HG03521 (cell line): ENCODE measurements around the gene CEP57L1.
"Not testable (repeated sequence)": the region's sequence is repeated elsewhere in the genome, so short reads cannot be mapped to it uniquely, and the experiment has no call there.

Source experiments
- ATAC-seq: cut with Tn5 transposase; IDR thresholded peaks from one replicate; pipeline ENCODE4 v1.9.1; 2021; ENCODE audit warnings: mild to moderate bottlenecking, moderate library complexity; ENCODE audit not compliant: unreplicated experiment

Gene CEP57L1

DNA sequence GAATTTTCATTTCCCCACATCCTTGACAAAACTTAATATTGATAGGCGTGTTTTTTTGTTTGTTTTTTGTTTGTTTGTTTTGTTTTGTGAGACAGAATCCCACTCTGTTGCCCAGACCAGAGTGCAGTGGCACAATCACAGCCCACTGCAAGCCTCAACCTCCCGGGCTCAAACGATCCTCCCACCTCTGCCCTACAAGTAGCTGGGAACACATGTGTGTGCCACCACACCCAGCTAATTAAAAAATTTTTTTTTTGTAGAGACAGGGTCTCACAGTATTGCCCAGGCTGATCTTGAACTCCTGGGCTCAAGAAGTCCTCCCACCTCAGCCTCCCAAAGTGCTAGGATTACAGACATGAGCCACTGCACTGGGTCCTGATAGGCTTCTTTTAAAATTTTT lies 9.2 kb downstream of the CEP57L1 start:
- ATAC-seq = no peak

DNA sequence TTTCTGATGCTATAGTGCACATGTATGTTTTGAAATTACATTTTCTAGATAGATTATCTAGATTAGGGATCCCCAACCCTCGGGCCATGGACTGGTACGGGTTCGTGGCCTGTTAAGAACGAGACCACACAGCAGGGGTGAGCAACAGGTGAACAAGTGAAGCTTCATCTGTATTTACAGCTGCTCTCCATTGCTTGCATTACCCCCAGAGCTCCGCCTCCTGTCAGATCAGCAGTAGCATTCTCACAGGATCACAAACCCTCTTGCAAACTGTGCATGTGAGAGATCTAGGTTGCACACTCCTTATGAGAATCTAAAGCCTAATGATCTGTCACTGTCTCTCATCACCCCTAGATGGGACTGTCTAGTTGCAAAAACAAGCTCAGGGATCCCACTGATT lies 10.4 kb downstream of the CEP57L1 start:
- no peak for ATAC-seq

DNA sequence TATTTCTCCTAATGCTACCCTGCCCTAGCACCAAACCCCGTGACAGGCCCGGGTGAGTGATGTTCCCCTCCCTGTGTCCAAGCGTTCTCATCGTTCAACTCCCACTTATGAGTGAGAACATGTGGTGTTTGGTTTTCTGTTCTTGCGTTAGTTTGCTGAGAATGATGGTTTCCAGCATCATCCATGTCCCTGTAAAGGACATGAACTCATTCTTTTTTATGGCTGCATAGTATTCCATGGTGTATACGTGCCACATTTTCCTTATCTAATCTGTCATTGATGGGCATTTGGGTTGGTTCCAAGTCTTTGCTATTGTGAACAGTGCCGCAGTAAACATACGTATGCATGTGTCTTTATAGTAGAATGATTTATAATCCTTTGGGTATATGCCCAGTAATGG lies 14.4 kb downstream of the CEP57L1 start:
- not testable (repeated sequence) for ATAC-seq

DNA sequence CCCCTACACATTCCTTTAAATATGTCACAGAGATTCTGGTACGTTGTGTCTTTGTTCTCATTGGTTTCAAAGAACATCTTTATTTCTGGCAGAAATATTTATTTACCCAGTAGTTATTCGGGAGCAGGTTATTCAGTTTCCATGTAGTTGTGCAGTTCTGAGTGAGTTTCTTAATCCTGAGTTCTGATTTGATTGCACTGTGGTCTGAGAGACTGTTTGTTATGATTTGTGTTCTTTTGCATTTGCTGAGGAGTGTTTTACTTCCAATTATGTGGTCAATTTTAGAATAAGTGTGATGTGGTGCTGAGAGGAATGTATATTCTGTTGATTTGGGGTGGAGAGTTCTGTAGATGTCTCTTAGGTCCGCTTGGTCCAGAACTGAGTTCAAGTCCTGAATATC lies 17.4 kb downstream of the CEP57L1 start:
- ATAC-seq = not testable (repeated sequence)

DNA sequence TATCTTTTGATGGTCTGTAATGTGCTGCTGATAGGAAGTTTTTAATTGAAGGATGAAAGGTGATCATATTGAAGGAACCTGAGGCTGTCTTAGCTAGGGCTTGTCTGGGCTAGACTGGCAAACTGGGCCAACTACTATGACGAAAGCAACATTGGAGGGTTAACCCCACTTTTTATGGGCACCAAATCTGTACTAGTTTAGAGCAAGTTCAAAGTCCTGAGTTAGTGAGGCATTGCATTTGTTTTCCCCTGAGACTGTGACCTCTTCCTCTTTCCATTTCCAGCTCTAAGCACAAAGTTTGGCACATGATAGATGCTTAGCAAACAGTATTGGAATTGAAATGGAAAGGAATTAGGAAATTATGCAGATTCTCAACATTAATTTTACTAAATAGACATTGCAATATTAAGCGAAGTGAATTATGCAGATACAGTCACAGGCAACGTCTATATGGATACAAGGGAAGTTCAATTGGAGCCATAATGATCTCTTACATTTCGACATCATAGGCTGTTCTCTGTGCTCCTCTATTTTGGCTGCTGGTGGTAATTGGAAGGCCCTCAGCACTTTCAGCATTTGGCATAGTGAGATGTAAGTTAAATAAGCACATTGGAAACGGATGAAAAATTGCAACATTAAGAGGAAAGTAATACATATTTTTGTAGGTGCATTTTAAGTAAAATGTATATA lies 22.2 kb downstream of the CEP57L1 start:
- no peak for ATAC-seq

DNA sequence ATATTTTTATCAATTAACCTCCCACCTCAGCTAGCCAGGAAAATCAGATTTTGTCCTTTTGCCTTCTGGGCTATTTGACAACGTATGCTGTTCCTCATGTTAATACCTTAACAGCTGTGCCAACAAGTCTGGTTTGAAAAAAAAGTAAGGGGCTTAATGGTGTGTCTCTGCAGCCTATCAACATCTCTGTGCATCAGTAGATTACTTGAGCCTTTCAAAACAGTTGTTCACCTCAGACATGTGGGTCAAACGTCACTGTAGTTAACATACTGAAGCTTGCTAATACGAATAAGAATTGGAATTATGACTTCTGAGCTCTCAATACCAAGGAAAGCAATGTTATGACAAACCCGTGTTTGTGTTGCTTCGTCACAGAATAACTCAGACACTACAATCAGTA lies 23.0 kb downstream of the CEP57L1 start:
- no peak for ATAC-seq

DNA sequence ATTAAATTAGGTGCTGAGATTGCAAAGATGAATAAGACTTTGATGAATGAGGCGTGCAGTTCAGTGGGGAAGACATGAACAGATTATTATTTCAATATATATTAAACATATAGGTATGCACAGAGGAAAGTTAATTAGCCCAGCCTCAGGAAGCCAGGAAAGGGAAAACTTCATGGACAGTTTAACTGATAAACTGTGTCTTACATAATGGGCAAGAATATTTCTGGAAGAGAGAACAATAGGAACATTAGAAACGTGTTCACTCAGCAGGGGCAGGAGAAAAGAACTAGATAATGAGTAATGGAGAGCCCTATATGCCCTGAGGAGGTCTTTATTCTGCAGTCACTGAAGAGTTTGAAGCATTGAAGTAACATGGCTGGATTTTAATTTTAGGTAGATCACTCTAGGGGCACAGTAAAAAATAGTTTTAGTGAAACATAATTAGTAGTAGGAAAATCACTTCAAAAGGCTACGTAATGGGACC lies 23.6 kb downstream of the CEP57L1 start:
- no peak for ATAC-seq

DNA sequence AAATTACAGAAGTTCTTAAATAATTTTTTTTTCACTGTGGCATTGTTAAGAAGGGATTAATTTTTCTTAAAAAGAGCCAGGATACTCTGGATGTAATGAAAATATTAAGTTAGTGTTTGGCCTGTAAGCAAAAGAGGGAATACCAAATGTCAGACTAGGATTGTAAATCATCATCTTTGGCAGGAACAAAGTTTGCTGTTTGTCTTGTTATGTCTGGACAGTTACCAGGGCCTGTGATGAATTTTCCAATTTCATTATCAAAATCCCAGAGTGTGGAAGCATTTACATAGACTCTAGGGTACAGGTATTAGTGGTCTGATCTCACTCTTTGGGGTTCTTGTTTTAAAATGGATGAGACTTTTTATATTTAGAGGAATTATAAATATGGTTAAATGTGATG lies 26.1 kb downstream of the CEP57L1 start:
- ATAC-seq = no peak

DNA sequence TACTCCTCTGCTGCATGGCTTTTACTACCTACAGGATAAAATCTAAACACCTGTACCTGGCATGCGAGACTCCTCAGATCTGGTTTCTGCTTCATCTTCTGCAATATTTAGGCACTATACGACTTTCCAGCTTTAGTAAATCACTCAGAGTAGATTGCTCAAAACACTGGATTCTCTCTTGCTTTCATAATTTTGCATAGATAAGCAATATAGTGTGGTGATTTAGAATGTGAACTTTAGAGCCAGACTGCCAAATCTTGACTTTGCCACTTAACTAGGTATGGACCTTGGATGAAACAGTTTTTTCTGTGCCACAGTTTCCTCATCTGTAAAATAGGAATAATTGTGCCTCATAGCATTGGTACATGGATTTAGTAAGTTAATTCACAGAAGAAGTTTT lies 28.9 kb downstream of the CEP57L1 start:
- ATAC-seq = no peak

DNA sequence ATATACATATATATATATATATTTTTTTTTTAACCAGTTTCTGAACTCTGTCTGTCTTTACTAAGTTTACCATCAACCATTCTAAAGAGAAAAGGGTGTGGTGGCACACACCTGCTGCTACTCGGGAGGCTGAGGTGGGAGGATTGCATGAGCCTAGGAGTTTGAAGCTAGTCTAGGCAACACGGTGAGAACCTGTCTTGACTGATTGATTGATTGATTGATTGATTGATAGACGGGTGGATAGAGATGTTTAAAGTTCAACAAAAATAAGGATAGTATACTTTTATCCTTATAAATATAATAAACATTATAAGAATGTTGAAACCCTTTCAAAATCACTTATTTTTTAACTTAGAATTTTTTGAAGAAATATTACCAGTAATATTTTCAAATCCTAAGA lies 30.2 kb downstream of the CEP57L1 start:
- no peak for ATAC-seq

DNA sequence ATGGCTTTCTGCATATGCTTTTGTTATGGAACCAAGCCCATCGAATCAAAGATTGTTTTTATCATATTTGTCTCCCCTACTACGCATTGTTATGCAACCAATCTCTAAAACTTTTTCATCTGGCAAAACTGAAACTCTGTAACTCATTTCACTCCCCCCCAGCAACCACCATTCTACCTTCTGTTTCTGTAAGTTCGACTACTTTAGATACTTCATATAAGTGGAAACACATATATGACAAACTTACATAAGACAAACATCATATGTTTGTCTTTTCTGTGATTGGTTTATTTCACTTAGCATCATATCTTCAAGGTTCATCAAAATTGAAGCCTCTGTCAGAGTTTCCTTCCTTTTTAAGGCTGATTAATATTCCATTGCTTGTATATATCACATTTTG lies 34.8 kb downstream of the CEP57L1 start:
- no peak for ATAC-seq

DNA sequence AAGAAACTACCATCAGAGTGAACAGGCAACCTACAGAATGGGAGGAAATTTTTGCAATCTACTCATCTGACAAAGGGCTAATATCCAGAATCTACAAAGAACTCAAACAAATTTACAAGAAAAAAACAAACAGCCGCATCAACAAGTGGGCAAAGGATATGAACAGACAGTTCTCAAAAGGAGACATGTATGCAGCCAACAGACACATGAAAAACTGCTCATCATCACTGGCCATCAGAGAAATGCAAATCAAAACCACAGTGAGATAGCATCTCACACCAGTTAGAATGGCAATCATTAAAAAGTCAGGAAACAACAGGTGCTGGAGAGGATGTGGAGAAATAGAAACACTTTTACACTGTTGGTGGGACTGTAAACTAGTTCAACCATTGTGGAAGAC lies 40.3 kb downstream of the CEP57L1 start:
- not testable (repeated sequence) for ATAC-seq

DNA sequence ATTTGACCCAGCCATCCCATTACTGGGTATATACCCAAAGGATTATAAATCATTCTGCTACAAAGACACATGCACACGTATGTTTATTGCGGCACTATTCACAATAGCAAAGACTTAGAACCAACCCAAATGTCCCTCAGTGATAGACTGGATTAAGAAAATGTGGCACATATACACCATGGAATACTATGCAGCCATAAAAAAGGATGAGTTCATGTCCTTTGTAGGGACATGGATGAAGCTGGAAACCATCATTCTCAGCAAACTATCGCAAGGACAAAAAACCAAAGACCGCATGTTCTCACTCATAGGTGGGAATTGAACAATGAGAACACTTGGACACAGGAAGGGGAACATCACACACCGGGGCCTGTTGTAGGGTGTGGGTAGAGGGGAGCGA lies 40.7 kb downstream of the CEP57L1 start:
- not testable (repeated sequence) for ATAC-seq

DNA sequence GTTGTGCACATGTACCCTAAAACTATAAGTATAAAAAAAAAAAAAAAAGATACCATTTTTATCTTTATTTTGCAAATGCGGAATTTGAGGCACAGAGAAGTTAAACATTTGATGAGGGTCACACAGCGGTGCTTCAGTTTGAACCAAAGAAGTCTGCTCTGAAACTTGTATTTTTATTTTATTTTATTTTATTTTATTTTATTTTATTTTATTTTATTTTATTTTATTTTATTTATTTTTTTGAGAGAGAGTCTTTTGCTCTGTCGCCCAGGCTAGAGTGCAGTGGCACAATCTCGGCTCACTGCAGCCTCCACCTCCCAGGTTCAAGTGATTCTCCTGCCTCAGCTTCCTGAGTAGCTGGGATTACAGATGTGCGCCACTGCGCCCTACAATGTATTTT lies 41.2 kb downstream of the CEP57L1 start:
- not testable (repeated sequence) for ATAC-seq

DNA sequence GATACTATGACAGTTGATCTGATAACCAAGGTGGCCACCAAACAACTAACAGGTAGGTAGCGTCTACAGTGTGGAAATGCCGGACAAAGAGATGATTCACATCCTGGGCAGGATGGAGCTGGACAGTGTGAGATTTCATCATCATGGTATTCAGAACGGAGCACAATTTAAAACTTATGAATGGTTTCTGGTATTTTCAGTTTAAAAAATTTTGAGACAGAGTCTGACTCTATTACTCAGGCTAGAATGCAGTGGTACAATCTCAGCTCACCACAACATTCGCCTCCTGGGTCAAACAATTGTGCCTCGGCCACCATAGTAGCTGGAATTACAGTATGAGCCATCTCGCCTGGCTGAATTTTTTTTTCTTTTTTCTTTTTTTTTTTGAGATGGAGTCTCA lies 43.8 kb downstream of the CEP57L1 start:
- no peak for ATAC-seq

DNA sequence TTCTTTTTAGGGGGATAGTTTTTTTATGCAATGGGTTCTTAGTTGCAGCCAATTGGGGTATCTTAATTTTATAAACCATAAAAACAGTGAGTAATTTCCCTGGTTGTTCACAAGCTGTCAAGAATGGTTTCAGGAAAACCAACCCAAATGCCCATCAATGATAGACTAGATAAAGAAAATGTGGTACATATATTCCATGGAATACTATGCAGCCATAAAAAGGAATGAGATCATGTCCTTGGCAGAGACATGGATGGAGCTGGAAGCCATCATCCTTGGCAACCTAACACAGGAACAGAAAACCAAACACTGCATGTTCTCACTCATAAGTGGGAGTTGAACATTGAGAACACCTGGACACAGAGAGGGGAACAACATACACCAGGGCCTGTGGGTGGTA lies 46.8 kb downstream of the CEP57L1 start:
- ATAC-seq = not testable (repeated sequence)

DNA sequence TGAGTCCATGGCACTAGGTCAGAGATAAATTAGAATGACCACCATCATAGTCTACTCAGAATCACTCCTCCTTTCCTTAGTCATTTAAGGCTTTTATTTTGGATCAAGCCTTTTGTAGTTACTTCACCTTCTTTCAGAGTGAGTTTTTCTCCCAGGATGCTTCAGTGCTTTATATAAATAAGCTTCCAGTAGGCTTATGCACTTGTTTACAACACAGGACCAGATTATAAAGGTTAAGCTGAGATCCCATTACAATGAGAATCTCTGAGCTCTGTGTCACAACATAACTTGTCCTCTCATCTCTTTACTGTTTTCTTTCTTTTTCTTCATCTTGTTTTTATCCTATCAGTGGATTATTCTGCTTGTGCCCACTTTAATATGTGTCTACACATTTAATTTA lies 47.9 kb downstream of the CEP57L1 start:
- ATAC-seq = no peak

DNA sequence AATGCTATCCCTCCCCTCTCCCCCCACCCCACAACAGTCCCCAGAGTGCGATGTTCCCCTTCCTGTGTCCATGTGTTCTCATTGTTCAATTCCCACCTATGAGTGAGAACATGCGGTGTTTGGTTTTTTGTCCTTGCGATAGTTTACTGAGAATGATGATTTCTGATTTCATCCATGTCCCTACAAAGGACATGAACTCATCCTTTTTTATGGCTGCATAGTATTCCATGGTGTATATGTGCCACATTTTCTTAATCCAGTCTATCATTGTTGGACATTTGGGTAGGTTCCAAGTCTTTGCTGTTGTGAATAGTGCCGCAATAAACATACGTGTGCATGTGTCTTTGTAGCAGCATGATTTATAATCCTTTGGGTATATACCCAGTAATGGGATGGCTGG lies 52.9 kb downstream of the CEP57L1 start:
- ATAC-seq = not testable (repeated sequence)

DNA sequence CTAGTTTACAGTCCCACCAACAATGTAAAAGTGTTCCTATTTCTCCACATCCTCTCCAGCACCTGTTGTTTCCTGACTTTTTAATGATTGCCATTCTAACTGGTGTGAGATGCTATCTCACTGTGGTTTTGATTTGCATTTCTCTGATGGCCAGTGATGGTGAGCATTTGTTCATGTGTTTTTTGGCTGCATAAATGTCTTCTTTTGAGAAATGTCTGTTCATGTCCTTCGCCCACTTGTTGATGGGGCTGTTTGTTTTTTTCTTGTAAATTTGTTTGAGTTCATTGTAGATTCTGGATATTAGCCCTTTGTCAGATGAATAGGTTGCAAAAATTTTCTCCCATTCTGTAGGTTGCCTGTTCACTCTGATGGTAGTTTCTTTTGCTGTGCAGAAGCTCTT lies 53.4 kb downstream of the CEP57L1 start:
- ATAC-seq = not testable (repeated sequence)

DNA sequence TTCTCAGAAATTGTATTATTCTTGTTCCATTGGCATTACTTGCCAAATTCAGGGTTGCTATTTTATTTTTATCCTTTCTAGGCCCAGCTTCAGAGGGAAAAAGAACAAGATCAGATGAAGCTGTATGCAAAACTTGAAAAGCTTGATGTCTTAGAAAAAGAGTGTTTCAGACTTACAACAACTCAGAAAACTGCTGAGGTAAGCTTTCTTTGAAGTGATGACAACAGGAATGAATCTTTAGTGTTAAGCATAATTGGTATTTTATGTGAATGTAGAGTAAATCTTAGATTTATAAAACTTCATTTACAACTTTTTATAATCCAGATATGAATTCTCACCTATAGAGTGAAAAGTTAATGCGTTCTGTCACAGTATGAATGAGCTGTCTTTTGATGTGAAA lies 58.4 kb downstream of the CEP57L1 start:
- no peak for ATAC-seq

DNA sequence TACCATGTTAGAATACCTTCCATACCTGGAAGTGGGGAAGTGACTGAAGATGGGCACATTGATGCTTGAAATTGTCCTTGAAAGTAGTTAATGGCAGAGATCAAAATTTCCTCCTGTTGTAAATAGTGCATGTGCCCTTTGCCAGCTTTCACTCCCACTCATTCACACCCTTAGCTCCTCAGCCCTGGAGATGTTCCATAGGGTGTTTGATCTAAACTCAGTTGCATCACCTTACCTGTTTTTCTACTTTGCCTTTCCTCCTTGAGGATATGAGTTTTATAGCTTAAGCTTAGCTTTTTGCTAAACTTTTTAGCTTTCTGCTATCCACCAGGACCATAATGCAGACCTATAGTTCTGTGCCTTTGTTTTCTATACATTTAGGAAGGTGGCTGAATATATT lies 69.0 kb downstream of the CEP57L1 start:
- ATAC-seq = no peak

DNA sequence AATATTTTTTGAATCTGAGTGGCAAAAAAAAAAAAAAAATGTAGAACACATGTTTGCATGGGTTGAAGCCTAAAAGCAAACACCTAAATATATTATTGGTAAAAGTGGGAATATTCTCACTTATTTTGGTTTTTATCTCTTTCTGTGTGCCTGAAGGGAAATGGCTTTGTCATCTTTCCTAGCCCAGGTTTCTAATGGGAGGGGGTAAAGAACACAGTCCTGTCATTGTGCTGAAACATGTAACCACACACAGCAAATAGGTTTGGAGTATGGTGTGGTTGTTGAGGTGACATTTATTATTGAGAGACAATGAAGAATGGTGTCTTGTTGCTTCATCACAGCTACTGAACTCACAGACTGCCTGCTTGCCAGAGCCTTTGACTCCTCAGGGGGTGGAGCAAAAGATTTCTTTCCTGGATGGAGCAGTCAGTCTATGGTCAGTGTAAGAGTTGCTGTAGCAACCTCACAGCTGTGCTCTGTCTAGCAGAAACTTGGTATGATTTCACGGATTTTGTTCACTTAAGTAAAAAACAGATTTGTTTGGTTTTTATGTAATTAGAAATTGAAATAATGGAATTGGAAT lies 70.2 kb downstream of the CEP57L1 start:
- no peak for ATAC-seq

DNA sequence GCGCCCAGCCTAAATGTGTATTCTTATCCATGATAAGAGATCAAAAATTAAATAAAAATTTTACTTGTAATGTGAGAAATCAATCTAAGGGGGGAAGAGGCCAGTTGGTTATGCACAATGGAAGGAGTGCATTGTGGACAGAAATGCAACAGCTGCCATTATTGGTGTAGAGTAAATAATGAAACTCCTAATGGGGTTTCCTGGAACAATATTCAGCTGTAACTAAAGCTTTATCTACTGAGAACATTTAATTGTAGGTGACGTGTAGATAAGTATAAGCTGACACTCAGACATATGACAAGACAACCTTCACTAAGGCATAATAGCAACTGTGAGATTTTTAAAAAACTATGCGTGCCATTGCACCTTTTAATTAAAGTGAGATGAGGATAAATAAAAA lies 71.4 kb downstream of the CEP57L1 start:
- ATAC-seq = no peak
